ENCODE results near the gene INKA2. TPM values are rescaled to one million over a fixed set of nuclear protein-coding genes. Genes with fewer than 3 reads are reported as not detected.

The INKA2 gene
- total RNA-seq, 1 donor from 2014 or later, result 5.5 TPM

- H3K36me3 Mint-ChIP-seq (ENCODE audit: unreplicated experiment), result peaks cover 52% of the 10 kb centered on the region
These were observed 22.5 kb upstream of the INKA2 start for GRCh38 chr1:111761717-111762116.

GRCh38 chr1:111758373-111758772, 19.2 kb upstream of the INKA2 start:
- Mint-ChIP-seq H3K4me1 (ENCODE audit: unreplicated experiment) (peaks cover 21% of the 10 kb centered on the region), H3K9me3 (ENCODE audit: unreplicated experiment) (no peaks in the 10 kb centered on the region), H3K36me3 (ENCODE audit: unreplicated experiment) (peaks cover 28% of the 10 kb centered on the region), H3K27ac (ENCODE audit: unreplicated experiment) (peak overlapping the region; percentile 50), H3K27me3 (ENCODE audit: unreplicated experiment) (no peaks in the 10 kb centered on the region), H3K4me3 (ENCODE audit: unreplicated experiment) (no peak overlapping the region)
- TF ChIP-seq CTCF (IDR thresholded peaks at IDR 0.05), result peak; percentile 40
- DNase-seq (ENCODE audit: extremely low spot score, unreplicated experiment), result no peak

More at GRCh38 chr1:111761717-111762116, 22.5 kb upstream of the INKA2 start:
- DNase-seq (ENCODE audit: extremely low spot score, unreplicated experiment), result no peak
- no peak for TF ChIP-seq CTCF (IDR thresholded peaks at IDR 0.05)
- Mint-ChIP-seq H3K9me3 (ENCODE audit: unreplicated experiment) (no peaks in the 10 kb centered on the region), H3K4me1 (ENCODE audit: unreplicated experiment) (peaks cover 10% of the 10 kb centered on the region), H3K27ac (ENCODE audit: unreplicated experiment) (no peak overlapping the region), H3K4me3 (ENCODE audit: unreplicated experiment) (no peak overlapping the region), H3K27me3 (ENCODE audit: unreplicated experiment) (no peaks in the 10 kb centered on the region)

- no peaks in the 10 kb centered on the region for H3K9me3 Mint-ChIP-seq (ENCODE audit: unreplicated experiment)
- no peaks in the 10 kb centered on the region for H3K27me3 Mint-ChIP-seq (ENCODE audit: unreplicated experiment)
- peak overlapping the region; percentile 95 for H3K4me3 Mint-ChIP-seq (ENCODE audit: unreplicated experiment)
- TF ChIP-seq CTCF (IDR thresholded peaks at IDR 0.05), result no peak
- peak overlapping the region; percentile 99 for H3K27ac Mint-ChIP-seq (ENCODE audit: unreplicated experiment)
- peaks cover 22% of the 10 kb centered on the region for H3K4me1 Mint-ChIP-seq (ENCODE audit: unreplicated experiment)
- H3K36me3 Mint-ChIP-seq (ENCODE audit: unreplicated experiment), result peaks cover 18% of the 10 kb centered on the region
- no peak for DNase-seq (ENCODE audit: extremely low spot score, unreplicated experiment)
These were observed 16.9 kb upstream of the INKA2 start for GRCh38 chr1:111756124-111756513.

GRCh38 chr1:111755331-111756123, 16.3 kb upstream of the INKA2 start, which contains the start of gene DDX20:
DDX20 (plus strand) TSS chr1:111755901; CDS start chr1:111755925, 24 bp downstream.
- peak; percentile 96 for TF ChIP-seq CTCF (IDR thresholded peaks at IDR 0.05)
- Mint-ChIP-seq H3K27ac (ENCODE audit: unreplicated experiment) (peak within 1 kb of the TSS; percentile 99), H3K27me3 (ENCODE audit: unreplicated experiment) (no peaks in the 10 kb centered on the region), H3K4me1 (ENCODE audit: unreplicated experiment) (peaks cover 22% of the 10 kb centered on the region), H3K4me3 (ENCODE audit: unreplicated experiment) (peak within 1 kb of the TSS; percentile 95), H3K36me3 (ENCODE audit: unreplicated experiment) (peaks cover 13% of the 10 kb centered on the region), H3K9me3 (ENCODE audit: unreplicated experiment) (no peaks in the 10 kb centered on the region)
- peak; percentile 97 for DNase-seq (ENCODE audit: extremely low spot score, unreplicated experiment)

- peaks cover 22% of the 10 kb centered on the region for H3K4me1 Mint-ChIP-seq (ENCODE audit: unreplicated experiment)
- DNase-seq (ENCODE audit: extremely low spot score, unreplicated experiment), result peak; percentile 81
- no peaks in the 10 kb centered on the region for H3K9me3 Mint-ChIP-seq (ENCODE audit: unreplicated experiment)
- H3K36me3 Mint-ChIP-seq (ENCODE audit: unreplicated experiment), result peaks cover 9% of the 10 kb centered on the region
- peak overlapping the region; percentile 99 for H3K27ac Mint-ChIP-seq (ENCODE audit: unreplicated experiment)
- peak overlapping the region; percentile 95 for H3K4me3 Mint-ChIP-seq (ENCODE audit: unreplicated experiment)
- H3K27me3 Mint-ChIP-seq (ENCODE audit: unreplicated experiment), result no peaks in the 10 kb centered on the region
- no peak for TF ChIP-seq CTCF (IDR thresholded peaks at IDR 0.05)
These were observed 15.8 kb upstream of the INKA2 start for GRCh38 chr1:111754984-111755330.

All from osteocyte (in vitro differentiated cells).